K562 (cell line): ENCODE results near the gene NUCKS1. TPM values are rescaled to one million over a fixed set of nuclear protein-coding genes. Genes with fewer than 3 reads are reported as not detected.

Source experiments
- ATAC-seq: fragments of 200-7000 bp; cut with Tn5 transposase; 3 replicates; pipeline ENCODE4 v1.9.1; 2020; ENCODE audit warnings: moderate library complexity
- BruUV-seq: library from RNA; stranded (reverse); fragments of 400-500 nt; replicated peaks from 2 replicates; lab custom pipeline; 2021; lab: Mats Ljungman, UMichigan
- CTCF ChIA-PET: fragments of 300-600 bp; formaldehyde crosslinking; extraction: SDS; loops from one replicate; lab custom pipeline; 2021; ENCODE audit warnings: low intra/inter-chr PET ratio; lab: Yijun Ruan, JAX
- POLR2A ChIA-PET: fragments of 300-600, 350-650 bp; sonication (Branson Sonifier 250); formaldehyde crosslinking; extraction: SDS; loops from one replicate; lab custom pipeline; 2021; ENCODE audit warnings: antibody characterized with exemption, inconsistent platforms; lab: Yijun Ruan, JAX
- DNase-seq, 4 experiments: peaks; one replicate each; pipeline versions ENCODE4 v3.0.0 to v3.0.0-alpha.2; 2011 to 2018; ENCODE audit warnings: low spot score in 3 of 4, mixed read lengths in 3 of 4; ENCODE audit errors: extremely low read depth in 1 of 4
- FAIRE-seq: peaks from 2 replicates; lab custom pipeline; 2011; peaks lifted over from hg19 to GRCh38; lab: Jason Lieb, UNC
- H2AFZ ChIP-seq: 2 replicates; pipeline ENCODE4 v1.6.0; 2011; ENCODE audit warnings: low read depth, low read length, control low read depth, inconsistent platforms
- H3K27ac ChIP-seq: fragments of 200-600 bp; 3 replicates; pipeline ENCODE4 v1.8.0; 2011; ENCODE audit warnings: low read depth, mild to moderate bottlenecking, control low read depth, inconsistent platforms, low read length, moderate library complexity, mixed read lengths; ENCODE audit errors: extremely low read depth
- H3K27me3 ChIP-seq, 2 experiments: fragments of 300-600 bp in 1 of 2; 2 replicates in 1 of 2; 3 replicates in 1 of 2; pipeline versions ENCODE4 v1.6.0 to v1.8.0; 2011; ENCODE audit warnings: inconsistent platforms in 2 of 2, low read length in 2 of 2, mild to moderate bottlenecking in 1 of 2, mixed read lengths in 1 of 2, moderate library complexity in 1 of 2; ENCODE audit not compliant: control insufficient read depth in 2 of 2, insufficient read depth in 2 of 2
- H3K36me3 ChIP-seq: fragments of 300-600 bp; 3 replicates; pipeline ENCODE4 v1.8.0; 2011; ENCODE audit warnings: mild to moderate bottlenecking, low read length, inconsistent platforms; ENCODE audit not compliant: control insufficient read depth, insufficient read depth
- H3K4me1 ChIP-seq, 2 experiments: fragments of 200-600 bp in 1 of 2; replicated peaks in 1 of 2; 2 replicates in 1 of 2; 3 replicates in 1 of 2; pipeline versions ENCODE4 v1.5.1 to v1.8.0; 2011; ENCODE audit warnings: inconsistent platforms in 2 of 2, low read length in 2 of 2, mild to moderate bottlenecking in 1 of 2, mixed read lengths in 1 of 2, moderate library complexity in 1 of 2; ENCODE audit not compliant: control insufficient read depth in 2 of 2, insufficient read depth in 2 of 2
- H3K4me2 ChIP-seq: 2 replicates; pipeline ENCODE4 v1.6.1; 2011; ENCODE audit warnings: low read length, control low read depth, inconsistent platforms, mixed read lengths; ENCODE audit not compliant: insufficient read depth
- H3K4me3 ChIP-seq: fragments of 200-600 bp; sonication (generic), shearing (Covaris generic); 2 replicates; pipeline ENCODE4 v1.5.1; 2016; ENCODE audit warnings: control low read depth, inconsistent platforms
- H3K79me2 ChIP-seq: fragments of 200-600 bp; 3 replicates; pipeline ENCODE4 v1.8.0; 2011; ENCODE audit warnings: low read length, inconsistent platforms; ENCODE audit not compliant: control insufficient read depth, insufficient read depth
- H3K9ac ChIP-seq, 2 experiments: 2 replicates each; pipeline versions ENCODE4 v1.6.0 to v1.6.1; 2011; ENCODE audit warnings: low read depth in 2 of 2, low read length in 2 of 2, control low read depth in 1 of 2, inconsistent platforms in 1 of 2, mild to moderate bottlenecking in 1 of 2, mixed read lengths in 1 of 2; ENCODE audit not compliant: insufficient read depth in 1 of 2
- H3K9me1 ChIP-seq: one replicate; pipeline ENCODE4 v1.6.0; 2011; ENCODE audit warnings: inconsistent platforms, mild to moderate bottlenecking, low read length, moderate library complexity; ENCODE audit not compliant: control insufficient read depth, insufficient read depth
- H3K9me3 ChIP-seq: replicated peaks from 2 replicates; pipeline ENCODE4 v1.5.1; 2011; ENCODE audit warnings: low read depth, low read length, inconsistent platforms; ENCODE audit not compliant: control insufficient read depth, insufficient read depth
- H4K20me1 ChIP-seq: replicated peaks from 2 replicates; pipeline ENCODE4 v1.6.1; 2011; ENCODE audit warnings: low read length, inconsistent platforms, mixed read lengths; ENCODE audit not compliant: control insufficient read depth, insufficient read depth
- ATF4 ChIP-seq: fragments of 450-650 bp; formaldehyde crosslinking; IDR thresholded peaks from 2 replicates; pipeline ENCODE4 v1.4.0; 2022; ENCODE audit warnings: mild to moderate bottlenecking, moderate library complexity
- CREBBP ChIP-seq: IDR thresholded peaks from one replicate; pipeline ENCODE4 v1.6.1; 2012; ENCODE audit warnings: low read depth, mild to moderate bottlenecking, control low read depth, inconsistent platforms, low read length
- CSDE1 ChIP-seq, 2 experiments: fragments of 450-650 bp; IDR thresholded peaks; 2 replicates each; pipeline ENCODE4 v1.6.1; 2016; ENCODE audit warnings: mild to moderate bottlenecking in 1 of 2
- DACH1 ChIP-seq: fragments of 450-650 bp; IDR thresholded peaks from 2 replicates; pipeline ENCODE4 v1.6.1; 2018; ENCODE audit not compliant: partially characterized antibody
- KAT7 ChIP-seq: sonication (generic); formaldehyde crosslinking; IDR thresholded peaks from 2 replicates; pipeline ENCODE4 v1.8.0; 2022; ENCODE audit warnings: missing genetic modification reagents, mild to moderate bottlenecking, borderline replicate concordance
- KHSRP ChIP-seq: fragments of 450-650 bp; IDR thresholded peaks from 2 replicates; pipeline ENCODE4 v1.6.1; 2017
- NR2C2 ChIP-seq, 2 experiments: fragments of 200-800 bp in 1 of 2; sonication (Bioruptor generic) in 1 of 2; sonication (generic) in 1 of 2; formaldehyde crosslinking in 1 of 2; IDR thresholded peaks; 2 replicates each; pipeline versions ENCODE4 v1.6.1 to v1.8.0; 2016 to 2022; ENCODE audit warnings: mild to moderate bottlenecking in 1 of 2, missing compliant biosample characterization in 1 of 2, missing genetic modification characterization in 1 of 2, missing genetic modification reagents in 1 of 2
- PHF8 ChIP-seq: fragments of 200-600 bp; sonication (generic); IDR thresholded peaks from 2 replicates; pipeline ENCODE4 v1.6.1; 2012; ENCODE audit warnings: mixed run types, mild to moderate bottlenecking, inconsistent platforms, low read length, moderate library complexity, borderline replicate concordance
- PHTF2 ChIP-seq: fragments of 250-450 bp; sonication (Bioruptor Pico); IDR thresholded peaks from 2 replicates; pipeline ENCODE4 v1.5.0; 2021; ENCODE audit warnings: mild to moderate bottlenecking
- POLR2A ChIP-seq: fragments of 450-650 bp; conservative IDR thresholded peaks from 2 replicates; pipeline ENCODE4 v1.6.1; 2016
- RBM39 ChIP-seq: fragments of 200-400 bp; formaldehyde crosslinking; optimal IDR thresholded peaks from 2 replicates; pipeline ENCODE3; 2018; ENCODE audit warnings: low read depth, low read length
- SP1 ChIP-seq: sonication (generic); formaldehyde crosslinking; IDR thresholded peaks from 2 replicates; pipeline ENCODE4 v1.8.1; 2022; ENCODE audit warnings: mild to moderate bottlenecking, missing genetic modification reagents
- TCF7 ChIP-seq: sonication (generic); IDR thresholded peaks from 2 replicates; pipeline ENCODE4 v1.6.1; 2016; ENCODE audit warnings: antibody characterized with exemption, borderline replicate concordance
- ZNF431 ChIP-seq: sonication (generic); formaldehyde crosslinking; IDR thresholded peaks from 2 replicates; pipeline ENCODE4 v1.8.0; 2022; ENCODE audit warnings: mild to moderate bottlenecking, missing genetic modification reagents
- ZNF764 ChIP-seq: fragments of 250-450 bp; sonication (Bioruptor Pico); IDR thresholded peaks from 2 replicates; pipeline ENCODE4 v1.4.0; 2020; ENCODE audit warnings: low read depth, mild to moderate bottlenecking, moderate library complexity
- WGBS: fragments of 100-300 bp; shearing (Covaris generic); methylation state at CpG from one replicate; pipeline ENCODE4 v1.1.6; 2016; ENCODE audit warnings: low coverage, mixed read lengths; ENCODE audit not compliant: insufficient coverage; ENCODE audit errors: missing lambda C conversion rate; 5-methylcytosine and 5-hydroxymethylcytosine counted together
- in situ Hi-C: fragments of 300-500 bp; cut with MboI; formaldehyde crosslinking; loops from 4 replicates; pipeline ENCODE4 v1.15.0; 2018; ENCODE audit warnings: inconsistent platforms, mixed read lengths
- intact Hi-C: fragments of 100-400 bp; cut with micrococcal nuclease; formaldehyde crosslinking; loops from 2 replicates; pipeline ENCODE4 v1.14.2; 2022
- polyA plus RNA-seq, 8 experiments: library from polyadenylated mRNA; depleted of rRNA in 4 of 8; stranded (reverse) in 5 of 8; unstranded in 3 of 8; fragments of >200 nt; fragmentation: Nextera tagmentation in 2 of 8; fragmentation: Illumina TruSeq in 1 of 8; extraction: Ambion mirVana in 2 of 8; extraction: Trizol in 1 of 8; gene quantifications; 2 replicates each; pipeline versions ENCODE4 v1.2.1 to v1.2.3, GENCODE V29; 2011 to 2014; ENCODE audit warnings: inconsistent platforms in 1 of 8, missing spikeins in 1 of 8
- total RNA-seq, 7 experiments: library from RNA; depleted of rRNA in 6 of 7; stranded (reverse); fragments of >200 nt in 6 of 7; fragmentation: Illumina TruSeq in 2 of 7; extraction: Trizol in 2 of 7; gene quantifications; 2 replicates each; pipeline versions ENCODE4 v1.2.1 to v1.2.3, GENCODE V29; 2011 to 2021; ENCODE audit warnings: low replicate concordance in 1 of 7
- TF ChIP-seq, protein P1 (sequence below): fragments of 450-650 bp; IDR thresholded peaks from 2 replicates; pipeline ENCODE4 v1.6.1; 2017; ENCODE audit warnings: antibody characterized with exemption
- TF ChIP-seq, protein P2 (sequence below): fragments of 450-650 bp; formaldehyde crosslinking; IDR thresholded peaks from 2 replicates; pipeline ENCODE4 v1.4.0; 2020; ENCODE audit warnings: mild to moderate bottlenecking, moderate library complexity

Gene NUCKS1
- total and polyA plus RNA-seq, 9 of the 15 experiments (the other 6 are each of a cell fraction or from before 2014, with no cell fraction given): 66.7 to 244 (median 149) TPM

- Histone ChIP-seq H4K20me1 (peaks cover 36% of the 10 kb centered on the region), H3K27ac (no peak overlapping the region), H3K4me1 (peaks cover 13 to 27% of the 10 kb centered on the region in 2 experiments; a peak in 4 of 5 replicates), H3K9me3 (no peaks in the 10 kb centered on the region), H3K27me3 (no peaks in the 10 kb centered on the region), H3K4me3 (no peak overlapping the region; the same call in 1 of the 2 replicates), H2AFZ (no peak overlapping the region), H3K79me2 (peaks cover 78% of the 10 kb centered on the region), H3K9ac (peak overlapping the region; percentile 15 to 90; a peak in 3 of 4 replicates), H3K4me2 (peak overlapping the region; percentile 44), H3K36me3 (peaks cover 54% of the 10 kb centered on the region), H3K9me1 (no peaks in the 10 kb centered on the region)
- POLR2A ChIA-PET: interaction anchor here (0.6 to 2.3 kb wide), 6 partner anchors 9 to 119 kb away, joined by 3 to 10 read pairs (median 4); no protein-coding TSS in a partner anchor
- intact Hi-C loops (no loop called here), in situ Hi-C loops (no loop called here)
- ATAC-seq (no peak), DNase-seq (no peak), FAIRE-seq (no peak)
- BruUV-seq: no TSS peak
- CTCF ChIA-PET: no interaction called here
- WGBS: 72% methylated on average over 5 of the region's 5 CpGs
- TF ChIP-seq CREBBP: no peak
- TF ChIP-seq CSDE1 (IDR thresholded peaks at IDR 0.05): no peak
- TF ChIP-seq KHSRP: 0 out of 2 replicates have a peak, but pooled peaks have one; percentile 39
- TF ChIP-seq, protein P1, sequence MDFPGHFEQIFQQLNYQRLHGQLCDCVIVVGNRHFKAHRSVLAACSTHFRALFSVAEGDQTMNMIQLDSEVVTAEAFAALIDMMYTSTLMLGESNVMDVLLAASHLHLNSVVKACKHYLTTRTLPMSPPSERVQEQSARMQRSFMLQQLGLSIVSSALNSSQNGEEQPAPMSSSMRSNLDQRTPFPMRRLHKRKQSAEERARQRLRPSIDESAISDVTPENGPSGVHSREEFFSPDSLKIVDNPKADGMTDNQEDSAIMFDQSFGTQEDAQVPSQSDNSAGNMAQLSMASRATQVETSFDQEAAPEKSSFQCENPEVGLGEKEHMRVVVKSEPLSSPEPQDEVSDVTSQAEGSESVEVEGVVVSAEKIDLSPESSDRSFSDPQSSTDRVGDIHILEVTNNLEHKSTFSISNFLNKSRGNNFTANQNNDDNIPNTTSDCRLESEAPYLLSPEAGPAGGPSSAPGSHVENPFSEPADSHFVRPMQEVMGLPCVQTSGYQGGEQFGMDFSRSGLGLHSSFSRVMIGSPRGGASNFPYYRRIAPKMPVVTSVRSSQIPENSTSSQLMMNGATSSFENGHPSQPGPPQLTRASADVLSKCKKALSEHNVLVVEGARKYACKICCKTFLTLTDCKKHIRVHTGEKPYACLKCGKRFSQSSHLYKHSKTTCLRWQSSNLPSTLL: no peak
- TF ChIP-seq TCF7: no peak
- TF ChIP-seq ZNF764: no peak
- no peak for TF ChIP-seq ZNF431
- TF ChIP-seq POLR2A: peak; percentile 45; the same call in 1 of the 2 replicates
- TF ChIP-seq PHTF2 (CRISPR knock-in tag): no peak
- peak; percentile 7; the same call in 1 of the 2 replicates for TF ChIP-seq SP1
- TF ChIP-seq NR2C2 (CRISPR knock-in tag; IDR thresholded peaks at IDR 0.05): no peak
- TF ChIP-seq NR2C2 (tag; IDR thresholded peaks at IDR 0.05): no peak
- TF ChIP-seq DACH1: no peak
- no peak for TF ChIP-seq RBM39
- TF ChIP-seq, protein P2, sequence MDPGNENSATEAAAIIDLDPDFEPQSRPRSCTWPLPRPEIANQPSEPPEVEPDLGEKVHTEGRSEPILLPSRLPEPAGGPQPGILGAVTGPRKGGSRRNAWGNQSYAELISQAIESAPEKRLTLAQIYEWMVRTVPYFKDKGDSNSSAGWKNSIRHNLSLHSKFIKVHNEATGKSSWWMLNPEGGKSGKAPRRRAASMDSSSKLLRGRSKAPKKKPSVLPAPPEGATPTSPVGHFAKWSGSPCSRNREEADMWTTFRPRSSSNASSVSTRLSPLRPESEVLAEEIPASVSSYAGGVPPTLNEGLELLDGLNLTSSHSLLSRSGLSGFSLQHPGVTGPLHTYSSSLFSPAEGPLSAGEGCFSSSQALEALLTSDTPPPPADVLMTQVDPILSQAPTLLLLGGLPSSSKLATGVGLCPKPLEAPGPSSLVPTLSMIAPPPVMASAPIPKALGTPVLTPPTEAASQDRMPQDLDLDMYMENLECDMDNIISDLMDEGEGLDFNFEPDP (CRISPR knock-in tag): no peak
- TF ChIP-seq PHF8: no peak
- TF ChIP-seq ATF4 (CRISPR knock-in tag): no peak
- TF ChIP-seq KAT7 (CRISPR knock-in tag): no peak
Measured at GRCh38 chr1:205746757-205747412, 3.1 kb downstream of the NUCKS1 start.
